Forelimb muscle (tissue), 1 donor: Measurements from ENCODE around the gene SLIT3. TPM values are rescaled to one million over a fixed set of nuclear protein-coding genes. Genes with fewer than 3 reads are reported as not detected.

Experiments used
- DNase-seq: peaks from one replicate; pipeline ENCODE4 v3.0.0-alpha.2; 2013; ENCODE audit warnings: low read depth
- polyA plus RNA-seq: library from polyadenylated mRNA; unstranded; fragments of 120-200 nt; gene quantifications from one replicate; pipeline ENCODE4 v1.2.1, GENCODE V29; 2013; ENCODE audit not compliant: insufficient read length

The SLIT3 gene
- polyA plus RNA-seq, 1 donor: 6.8 TPM

DNA sequence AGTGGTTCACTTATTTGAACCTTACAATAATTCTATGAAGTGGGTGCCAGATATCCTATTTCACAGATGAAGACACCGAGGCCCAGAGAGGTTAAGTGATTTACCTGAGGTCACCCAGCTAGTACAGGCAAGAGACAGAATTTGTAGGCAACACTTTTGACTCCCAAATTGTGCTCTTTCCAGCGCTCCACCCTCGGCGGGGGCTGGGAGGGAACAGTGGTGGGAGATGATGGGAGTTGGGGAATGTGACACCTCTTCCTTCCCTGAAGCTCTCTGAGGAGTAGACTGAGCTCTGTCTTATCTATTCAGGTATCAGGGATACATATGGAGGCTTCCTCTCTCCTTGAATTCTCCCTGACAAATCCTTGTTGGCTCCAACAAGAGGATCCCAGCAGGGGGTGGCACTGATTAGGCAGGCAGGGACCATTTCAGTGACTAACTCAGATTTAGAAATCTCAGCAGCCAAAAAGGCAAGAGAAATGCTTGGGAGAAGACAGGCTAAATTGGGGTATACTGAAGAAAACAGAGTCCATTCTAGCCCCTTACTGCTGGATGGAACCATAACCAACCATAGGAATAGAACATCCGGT, 626.0 kb downstream of the SLIT3 start:
- no peak for DNase-seq

DNA sequence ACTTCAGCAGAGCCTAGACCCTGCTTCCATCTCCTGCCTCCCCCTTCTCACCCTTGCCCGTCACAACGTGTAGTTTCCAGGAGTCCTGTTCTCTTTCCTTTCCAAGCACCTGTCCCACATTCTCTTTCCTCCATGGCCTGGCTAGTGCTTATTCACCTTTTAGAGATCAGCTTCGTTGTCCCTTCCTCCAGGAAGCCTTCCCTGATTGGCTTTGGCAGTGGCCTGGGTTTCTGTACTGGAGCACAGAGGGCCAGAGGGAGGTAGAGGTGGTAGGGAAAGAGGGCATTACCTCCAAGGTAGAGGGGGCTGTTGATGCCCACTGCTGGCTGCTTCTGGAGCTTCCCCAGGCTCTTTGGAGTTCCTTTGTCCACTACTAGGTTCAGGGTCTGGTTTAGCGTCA, 628.1 kb downstream of the SLIT3 start:
- DNase-seq: no peak

DNA sequence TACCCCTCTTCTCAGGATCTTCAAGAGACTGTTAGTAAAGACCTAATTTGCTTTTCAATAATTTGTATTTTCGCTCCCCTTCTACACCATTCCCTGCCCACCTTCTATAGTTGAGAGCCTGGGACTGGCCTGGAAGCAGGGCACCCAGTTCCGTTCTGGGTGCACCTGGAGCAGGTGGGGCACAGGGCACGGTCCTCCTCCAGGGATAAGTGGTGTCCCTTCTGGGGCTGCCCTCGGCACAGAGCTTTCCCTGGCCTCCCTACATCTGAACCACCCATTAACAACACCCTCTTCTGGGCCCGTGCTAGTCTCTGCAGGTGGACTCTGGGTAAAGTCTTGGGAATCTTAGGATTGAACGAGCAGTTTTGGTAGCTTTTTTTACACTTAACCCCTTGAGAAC, 628.9 kb downstream of the SLIT3 start:
- DNase-seq: no peak

DNA sequence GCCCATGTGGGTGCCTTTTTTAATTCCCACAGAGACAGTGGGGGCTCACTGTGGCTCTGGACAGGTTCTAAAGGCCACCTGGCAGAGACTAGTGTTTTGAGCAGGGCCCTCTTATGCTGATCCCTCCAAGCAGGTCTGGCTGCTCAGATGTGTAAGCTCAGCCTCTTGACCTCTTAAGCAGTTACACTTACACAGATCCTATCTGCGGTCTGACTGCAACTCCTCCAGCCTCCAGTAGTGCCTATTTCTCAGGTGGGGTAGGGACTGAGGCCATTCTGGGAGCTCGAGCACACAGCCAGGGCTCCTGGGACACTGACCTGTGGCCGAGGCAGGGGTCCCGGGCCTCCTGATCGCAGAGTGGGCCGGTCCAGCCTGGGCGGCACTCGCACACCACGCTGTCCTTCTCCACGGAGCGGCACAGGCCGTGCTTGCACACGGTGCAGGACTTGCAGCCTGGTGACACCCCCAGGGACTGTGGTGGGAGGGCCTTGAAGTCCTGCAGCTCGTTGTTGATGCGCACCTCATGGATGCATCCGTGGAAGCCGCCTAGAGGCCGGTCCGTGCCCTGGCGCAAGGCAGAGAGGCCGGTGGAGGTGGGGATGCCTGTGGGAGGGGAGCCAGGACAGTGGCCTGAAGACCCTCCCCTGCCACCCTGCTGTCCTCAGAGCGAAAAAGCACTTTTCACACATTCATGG, 629.9 kb downstream of the SLIT3 start:
- DNase-seq: no peak

DNA sequence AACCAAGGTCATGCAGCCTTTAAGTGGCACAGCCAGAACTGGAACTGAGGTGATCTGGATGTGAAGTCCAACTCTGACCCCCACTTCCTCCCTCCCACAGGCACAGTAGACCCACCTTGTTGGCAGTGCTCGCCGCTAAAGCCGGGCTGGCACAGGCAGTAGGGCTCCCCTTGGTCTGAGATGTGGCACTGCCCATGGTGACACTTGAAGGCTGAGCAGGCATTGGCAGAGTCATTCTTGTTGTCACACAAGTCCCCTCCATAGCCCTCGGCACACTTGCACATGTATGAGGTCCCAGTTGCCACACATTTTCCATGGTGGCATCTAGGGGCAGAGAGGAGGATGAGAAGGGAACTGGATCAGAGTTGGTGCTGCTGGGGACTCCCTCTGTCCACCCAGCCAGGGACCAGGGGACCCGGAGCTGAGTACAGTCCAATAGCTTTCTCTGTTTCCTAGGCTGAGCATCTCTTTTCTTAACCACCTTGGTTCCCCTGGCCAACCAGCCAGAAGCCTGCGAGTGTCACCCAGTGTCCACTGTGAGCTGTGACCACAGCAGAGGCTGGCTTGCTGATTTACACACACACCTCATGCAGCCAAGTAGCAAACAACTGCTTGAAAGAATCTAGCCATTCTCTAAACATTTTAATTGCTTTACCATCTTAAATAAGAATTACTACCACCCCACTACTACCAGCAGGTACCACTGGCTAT, 631.1 kb downstream of the SLIT3 start:
- DNase-seq: no peak

DNA sequence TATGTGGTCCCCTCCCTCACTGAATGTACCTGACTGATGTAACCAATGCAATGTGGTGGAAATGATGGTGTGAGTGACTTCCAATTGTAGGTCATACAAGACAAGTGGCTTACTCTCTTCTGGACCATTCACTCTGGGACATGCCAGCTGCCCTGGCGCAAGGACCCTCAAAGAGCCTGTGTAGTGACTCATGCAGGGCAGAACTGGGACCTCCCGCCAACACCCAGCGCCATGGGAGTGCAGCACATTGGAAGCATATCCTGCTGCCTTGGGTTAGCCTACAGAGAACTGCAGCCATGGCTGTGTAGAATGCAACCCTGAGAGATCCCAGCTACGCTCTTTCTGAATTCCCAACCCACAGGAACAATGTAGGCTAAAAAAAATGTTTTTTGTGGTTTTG, 631.8 kb downstream of the SLIT3 start:
- DNase-seq: no peak

DNA sequence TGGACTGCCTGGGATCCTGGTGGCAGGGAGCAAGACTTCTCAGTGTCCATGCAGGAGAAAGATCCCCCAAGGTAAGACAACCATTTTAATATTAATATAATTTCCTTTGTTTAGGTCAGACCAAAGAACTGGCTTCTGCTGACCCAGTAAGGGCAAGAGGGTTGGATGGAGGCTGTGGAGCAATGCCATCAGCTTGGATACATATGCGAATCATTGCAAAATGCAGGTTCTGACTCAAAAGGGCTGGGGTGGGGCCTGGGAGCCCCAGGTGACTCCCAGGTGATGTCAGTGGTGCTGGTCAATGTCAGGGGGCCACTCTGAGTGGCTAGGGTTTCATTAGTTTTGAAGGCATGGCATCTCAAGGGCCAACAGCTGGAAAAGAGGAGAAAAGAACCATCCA, 632.9 kb downstream of the SLIT3 start:
- no peak for DNase-seq

DNA sequence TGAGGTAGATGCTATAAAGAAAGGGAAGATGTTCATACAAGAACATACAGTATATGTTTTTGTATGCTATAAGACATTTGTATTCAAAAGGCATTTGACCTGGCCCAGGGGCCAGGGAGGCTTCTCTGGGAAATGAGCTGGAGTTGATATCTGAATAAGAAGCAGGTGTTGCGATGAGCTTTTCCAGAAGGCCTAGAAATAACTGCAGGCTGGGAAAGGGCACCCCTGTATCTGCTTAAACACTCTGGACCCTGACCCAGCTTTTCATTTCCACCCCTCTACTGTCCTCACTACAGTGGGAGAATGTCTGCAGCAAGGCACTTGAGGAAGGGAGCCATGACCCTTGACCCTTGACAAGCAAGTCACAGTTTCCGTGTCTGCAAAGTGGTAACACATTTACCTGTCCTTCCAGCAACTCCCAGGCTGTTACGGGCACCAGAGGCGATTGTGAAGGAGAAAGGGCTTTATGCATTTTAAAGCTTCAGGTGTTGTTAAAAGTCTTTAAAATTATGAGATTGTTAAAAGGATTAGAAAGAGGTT, 633.6 kb downstream of the SLIT3 start:
- DNase-seq: no peak

DNA sequence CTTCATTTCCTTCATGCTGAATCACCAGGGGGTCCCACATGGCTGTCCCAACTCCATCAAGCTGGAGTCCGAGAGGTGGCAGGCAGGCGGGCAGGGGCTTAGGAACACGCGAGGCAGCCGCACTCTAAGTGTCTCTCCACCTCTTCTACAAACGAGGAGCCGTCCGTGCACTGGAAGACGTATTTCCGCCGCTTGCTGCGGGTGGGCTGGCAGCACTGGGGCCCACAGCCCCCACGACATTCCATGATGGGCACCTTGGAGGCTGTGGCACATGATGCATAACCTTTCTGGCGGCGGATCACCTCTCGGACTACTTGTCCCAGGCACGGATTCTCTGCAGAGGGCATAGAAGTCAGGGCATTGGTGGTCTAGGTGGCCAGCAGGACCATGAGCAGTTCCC, 634.6 kb downstream of the SLIT3 start:
- DNase-seq: no peak

DNA sequence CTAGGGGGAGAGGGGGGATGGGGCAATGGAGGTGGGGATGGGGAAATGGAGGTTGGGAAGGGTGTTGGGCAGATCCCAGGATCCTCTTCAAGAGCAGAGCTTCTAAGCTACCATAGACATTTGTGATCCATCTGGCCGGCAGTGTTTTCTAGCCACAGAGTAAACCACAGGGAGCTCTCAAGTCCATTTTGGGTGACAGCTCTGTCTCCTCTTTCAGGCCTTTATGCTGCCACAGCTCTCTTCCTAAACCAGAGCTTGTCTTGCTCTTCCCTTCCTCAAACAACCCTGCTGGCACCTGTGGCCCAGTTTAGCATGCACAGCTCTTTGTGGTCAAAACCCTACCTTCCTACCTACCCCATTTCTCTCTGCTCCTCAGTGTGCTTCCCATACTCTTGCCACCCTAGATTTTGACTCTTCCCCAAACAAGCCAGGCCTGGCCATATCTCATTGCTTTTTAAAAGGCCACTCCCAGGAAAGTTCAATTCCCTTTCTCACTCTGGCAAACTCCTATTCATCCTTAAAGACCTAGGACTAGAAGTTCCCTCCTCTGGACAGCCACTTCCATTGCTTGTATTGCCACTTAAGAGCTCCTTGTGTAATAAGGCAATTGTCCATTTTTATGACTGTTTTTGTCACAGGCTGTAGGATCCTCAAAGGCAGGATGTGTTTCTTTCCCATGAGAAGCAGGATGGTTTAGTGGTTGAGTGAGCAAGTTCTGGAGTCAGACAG, 637.5 kb downstream of the SLIT3 start:
- no peak for DNase-seq

DNA sequence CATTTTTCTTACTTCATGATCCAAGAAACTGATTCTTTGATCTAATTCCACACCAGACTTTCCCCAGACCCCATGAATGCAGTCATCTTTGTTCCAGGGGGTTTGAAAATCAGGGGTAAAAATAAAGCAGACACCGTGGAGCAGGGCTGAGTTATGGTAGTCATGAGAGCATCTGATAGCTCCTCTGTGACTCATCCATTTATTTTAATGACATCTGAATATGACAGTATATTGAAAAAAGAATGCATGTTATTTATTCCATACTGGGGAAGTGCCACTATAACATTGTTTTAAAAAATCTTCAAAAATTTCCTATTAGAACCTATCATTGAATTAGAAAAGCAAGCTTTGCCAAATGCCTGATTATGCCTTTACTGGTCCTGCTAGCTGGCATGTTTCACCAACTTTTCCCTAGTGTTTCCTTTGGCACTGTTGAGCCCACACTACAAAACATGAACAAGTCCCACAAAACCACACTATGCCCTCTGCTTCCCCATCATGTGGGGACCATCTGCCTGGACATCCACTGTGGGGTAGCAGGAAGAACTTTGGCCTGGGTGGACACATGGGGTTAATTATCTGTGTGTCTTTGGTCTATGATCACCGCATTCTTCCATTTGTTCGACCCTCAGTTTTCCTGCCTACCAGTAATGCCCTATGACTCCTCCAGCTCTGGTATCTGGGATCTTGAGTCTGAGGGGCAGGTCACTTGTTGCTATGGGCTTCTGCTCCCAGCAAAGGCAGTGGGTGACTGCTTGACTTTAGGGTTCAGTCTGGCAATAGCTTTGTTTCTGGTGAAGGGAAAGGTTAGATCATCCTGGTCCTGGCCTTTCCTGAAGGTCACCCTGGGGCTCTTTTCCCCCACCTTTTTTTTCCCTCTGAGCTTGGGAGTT, 639.1 kb downstream of the SLIT3 start:
- DNase-seq: no peak

DNA sequence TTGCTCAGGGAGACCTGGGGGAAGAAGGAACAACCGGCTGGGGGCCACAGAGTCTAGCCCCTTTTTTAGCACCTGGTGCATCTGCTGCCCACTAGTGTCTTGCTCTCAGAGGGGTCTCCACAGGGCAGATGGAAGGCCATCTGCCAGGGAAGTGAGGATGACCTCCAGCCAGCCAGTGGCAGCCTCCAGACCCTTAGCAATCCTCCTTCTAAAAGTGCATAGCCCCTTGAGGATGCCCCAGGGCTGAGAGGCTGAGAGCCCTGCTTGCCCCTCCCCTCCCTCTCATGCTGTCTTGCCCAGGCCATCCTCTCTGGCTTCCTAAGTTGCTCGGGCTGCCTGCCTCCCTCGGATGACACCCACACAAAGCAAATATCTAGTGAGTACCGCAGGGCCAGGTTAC, 640.2 kb downstream of the SLIT3 start:
- no peak for DNase-seq

DNA sequence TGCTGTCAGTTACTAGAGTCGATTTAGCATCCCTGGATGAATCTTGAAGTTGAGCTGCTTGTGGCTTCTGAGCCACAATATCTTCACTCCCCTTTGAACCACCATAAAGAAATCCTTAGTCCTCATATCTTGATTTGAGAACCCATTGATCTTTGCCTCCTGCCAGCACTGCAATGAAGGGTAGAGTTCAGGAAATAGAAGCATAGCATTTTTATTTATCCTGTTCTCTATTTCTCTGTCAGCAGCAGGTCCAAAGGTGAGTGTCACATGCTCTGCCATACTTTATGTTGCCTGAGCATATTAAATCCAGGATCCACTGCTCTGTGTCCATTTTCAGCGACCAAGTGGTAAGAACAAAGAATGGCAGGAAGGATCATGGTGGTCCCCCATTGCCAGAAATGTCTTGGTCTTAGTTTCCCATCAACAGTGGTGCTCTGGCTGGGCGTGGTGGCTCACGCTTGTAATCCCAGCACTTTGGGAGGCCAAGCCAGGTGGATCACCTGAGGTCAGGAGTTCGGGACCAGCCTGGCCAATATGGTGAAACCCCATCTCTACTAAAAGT, 641.6 kb downstream of the SLIT3 start:
- DNase-seq: no peak

DNA sequence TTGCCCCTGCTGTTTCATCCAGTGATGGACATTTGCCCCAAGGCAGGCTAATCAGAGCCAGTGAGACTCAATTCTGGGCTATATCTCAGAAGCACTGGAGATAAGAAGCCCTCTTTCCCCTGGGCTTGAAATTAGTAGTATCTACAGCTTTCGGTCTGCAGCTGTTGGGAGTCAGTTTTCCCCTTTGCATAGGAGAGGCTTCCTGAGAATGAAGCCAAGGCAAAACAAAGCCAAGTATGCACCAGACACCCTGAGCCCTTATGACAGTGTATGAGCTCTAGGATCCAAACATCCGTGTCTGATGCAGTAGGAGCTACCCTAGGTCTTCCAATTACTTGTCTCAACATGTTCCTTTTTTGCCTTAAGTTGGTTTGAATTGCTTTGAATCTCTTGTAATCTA, 642.5 kb downstream of the SLIT3 start:
- no peak for DNase-seq

DNA sequence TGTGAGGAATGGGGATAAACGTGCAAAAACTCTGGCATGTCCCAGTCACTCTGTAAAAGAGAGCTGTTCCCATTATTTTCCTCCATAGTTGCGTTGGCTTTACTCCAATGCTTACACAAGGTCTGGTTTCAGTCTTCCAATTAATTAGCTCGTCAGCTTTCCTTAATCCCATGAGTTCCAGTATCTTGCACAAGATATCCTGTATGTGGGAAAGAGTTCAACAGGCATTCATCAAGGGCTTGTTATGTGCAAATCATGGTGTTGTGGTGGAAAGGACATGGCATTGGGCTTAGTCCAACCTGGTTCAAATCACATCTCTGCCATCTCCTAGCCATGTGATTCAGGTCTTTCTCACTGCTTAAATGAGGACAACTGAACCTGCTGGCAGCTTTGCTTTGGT, 644.3 kb downstream of the SLIT3 start:
- no peak for DNase-seq

DNA sequence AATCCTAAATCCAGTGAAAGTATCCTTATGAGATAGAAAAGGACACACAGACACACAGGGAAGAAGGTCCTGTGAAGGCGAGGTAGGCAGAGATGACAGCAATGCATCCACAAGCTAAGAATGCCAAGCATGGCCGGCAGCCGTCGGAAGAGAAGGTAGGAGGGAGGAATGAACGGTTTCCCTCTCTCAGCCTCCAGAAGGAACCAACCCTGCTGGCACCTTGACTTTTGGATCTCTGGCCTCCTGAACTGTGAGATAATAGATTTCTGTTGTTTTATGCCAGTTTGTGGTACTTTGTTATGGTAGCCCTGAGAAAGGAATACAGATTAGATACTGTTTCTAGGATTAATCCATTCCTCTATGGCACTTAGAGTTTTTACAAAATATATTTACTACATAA, 645.6 kb downstream of the SLIT3 start:
- DNase-seq: no peak

DNA sequence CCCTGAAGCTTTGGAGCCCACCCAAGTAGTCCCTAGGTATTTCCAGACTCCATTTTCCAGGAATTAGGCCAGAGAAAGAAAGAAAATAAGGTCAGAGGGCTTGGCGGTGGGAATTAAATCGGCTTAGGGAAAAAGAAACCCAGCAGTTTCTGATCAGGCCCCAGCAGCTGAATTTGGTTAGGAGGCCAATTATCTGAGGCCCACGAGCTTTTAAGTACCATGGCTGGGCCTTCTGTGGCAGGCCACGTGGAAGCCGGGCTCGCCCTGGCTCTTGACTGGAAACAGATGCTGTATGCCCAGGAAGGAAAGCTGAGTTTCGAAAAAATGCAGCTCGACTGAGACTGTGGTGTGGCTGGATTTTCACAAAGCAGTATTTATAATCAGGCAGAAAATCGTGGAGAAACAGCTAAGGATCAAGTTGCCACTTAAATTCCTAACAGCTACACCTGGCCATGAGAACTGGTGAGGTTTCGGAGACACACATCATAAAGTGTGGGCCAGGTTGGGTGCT, 646.7 kb downstream of the SLIT3 start:
- peak; percentile 1 for DNase-seq

DNA sequence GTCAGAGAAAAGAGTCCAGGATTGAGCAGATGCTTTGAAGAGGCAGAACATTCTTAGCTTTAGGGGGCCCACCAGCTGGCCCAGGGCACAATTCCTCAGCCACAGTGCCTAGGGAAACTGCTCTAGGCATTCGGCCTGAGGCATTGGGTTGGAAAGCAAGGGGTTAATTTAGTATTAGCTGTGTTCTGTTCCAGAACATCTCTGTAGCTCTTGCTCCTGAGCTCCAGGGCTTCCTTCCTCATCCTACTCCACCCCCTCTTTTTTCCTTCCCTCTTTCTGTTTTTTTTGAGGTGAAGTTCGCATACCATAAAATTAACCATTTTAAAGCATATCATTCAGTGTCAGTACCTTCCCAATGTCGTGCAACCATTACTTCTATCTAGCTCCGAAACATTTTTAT, 647.3 kb downstream of the SLIT3 start:
- DNase-seq: no peak

DNA sequence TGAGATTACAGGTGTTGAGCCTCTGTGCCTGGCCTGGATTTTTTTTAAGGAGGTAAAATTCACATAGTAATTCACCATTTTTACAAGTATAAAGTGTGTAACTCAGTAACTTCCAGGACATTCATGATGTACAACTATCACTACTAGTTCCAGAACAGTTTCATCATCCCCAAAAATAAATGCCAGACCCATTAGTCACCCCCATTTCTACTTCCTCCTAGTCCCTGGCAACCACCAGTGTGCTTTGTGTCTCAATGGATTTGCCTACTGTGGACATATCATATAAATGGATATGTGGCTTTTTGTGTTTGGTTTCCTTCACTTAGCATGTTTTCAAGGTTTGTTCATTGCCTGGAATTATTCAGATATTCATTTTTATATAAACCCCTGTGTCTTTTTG, 649.3 kb downstream of the SLIT3 start:
- DNase-seq: no peak

DNA sequence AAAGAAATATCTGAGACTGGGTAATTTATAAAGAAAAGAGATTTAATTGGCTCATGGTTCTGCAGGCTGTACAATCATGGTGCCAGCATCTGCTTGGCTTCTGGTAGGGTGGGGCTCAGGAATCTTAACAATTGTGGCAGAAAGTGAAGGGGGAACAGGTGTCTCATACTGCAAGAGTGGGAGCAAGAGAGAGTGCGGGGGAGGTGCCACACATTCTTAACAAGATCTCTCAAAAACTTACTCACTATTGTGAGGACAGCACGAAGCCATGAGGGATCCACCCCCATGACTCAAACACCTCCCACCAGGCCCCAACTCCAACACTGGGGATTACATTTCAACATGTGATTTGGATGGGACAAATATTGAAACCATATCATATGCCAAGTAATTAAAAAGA, 651.6 kb downstream of the SLIT3 start:
- no peak for DNase-seq

DNA sequence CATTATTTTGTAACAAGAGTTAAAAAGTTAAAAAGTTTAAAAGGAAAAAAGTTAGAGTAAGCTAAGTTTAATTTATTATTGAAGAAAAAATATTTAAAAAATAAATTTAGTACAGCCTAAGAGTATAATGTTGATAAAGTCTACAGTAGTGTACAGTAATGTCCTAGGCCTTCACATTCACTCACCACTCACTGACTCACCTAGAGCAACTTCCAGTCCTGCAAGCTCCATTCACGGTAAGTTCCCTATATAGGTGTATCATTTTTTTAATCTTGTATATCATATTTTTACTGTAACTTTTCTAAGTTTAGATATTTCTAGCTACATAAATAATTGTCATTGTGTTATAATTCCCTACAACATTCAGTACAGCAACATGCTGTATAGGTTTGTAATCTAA, 652.4 kb downstream of the SLIT3 start:
- no peak for DNase-seq
